Skin epidermis (tissue), 12 donors: ENCODE data around the gene C17orf114.

Experiments used
- H3K27ac ChIP-seq, 21 experiments: fragments of 200-600 bp; sonication (generic) in 11 of 21; one replicate each; pipeline ENCODE4 v1.5.0; 2020; ENCODE audit warnings: mild to moderate bottlenecking in 3 of 21, inconsistent platforms in 2 of 21, moderate library complexity in 2 of 21
- H3K4me3 ChIP-seq, 7 experiments: fragments of 200-600 bp; sonication (generic) in 2 of 7; one replicate each; pipeline ENCODE4 v1.5.0; 2020; ENCODE audit warnings: inconsistent platforms in 2 of 7, mild to moderate bottlenecking in 2 of 7, moderate library complexity in 1 of 7

C17orf114 gene

DNA sequence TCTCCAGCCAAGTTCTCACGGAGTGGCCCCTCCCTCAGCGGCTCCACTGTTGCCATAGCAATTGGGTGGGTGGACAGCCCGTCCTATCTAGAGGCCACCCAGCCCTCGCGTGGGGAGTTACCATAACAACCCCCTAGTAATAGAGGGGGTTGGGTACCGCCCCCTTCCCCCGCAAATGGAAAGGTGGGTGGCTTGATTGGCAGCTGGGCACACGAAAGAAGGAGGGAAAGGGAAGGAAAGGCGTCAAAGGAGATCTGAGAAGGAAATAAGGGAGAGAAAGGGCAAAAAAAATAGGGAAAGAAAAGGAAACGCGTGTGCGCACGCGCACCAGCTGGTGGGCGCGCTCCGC lies 30.7 kb upstream of the C17orf114 start:
- Histone ChIP-seq H3K4me3 (peak overlapping the region; percentile 77 to 98 (median 91)), H3K27ac (peak overlapping the region in 20 of 21 experiments; percentile 84 to 99 (median 94))

DNA sequence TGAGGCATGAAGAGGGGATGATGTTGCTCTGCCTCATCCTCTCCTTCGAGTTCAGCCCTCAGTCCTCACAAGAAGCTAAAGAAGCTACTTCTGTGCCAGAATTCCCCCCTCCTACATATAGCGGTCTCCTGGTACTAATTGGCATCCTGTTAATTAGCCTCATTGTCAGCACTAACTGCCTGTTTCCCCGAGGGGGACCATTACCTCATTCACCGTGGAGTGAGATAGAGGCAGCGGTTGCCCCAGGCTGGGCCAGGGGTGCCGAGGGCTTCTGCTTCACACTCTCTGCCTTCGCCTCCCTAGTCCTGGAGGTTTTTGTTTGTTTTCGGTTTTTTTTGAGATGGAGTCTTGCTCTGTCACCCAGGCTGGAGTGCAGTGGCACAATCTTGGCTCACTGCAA lies 25.3 kb upstream of the C17orf114 start:
- H3K4me3 ChIP-seq: no peak overlapping the region
- H3K27ac ChIP-seq: no peak overlapping the region

- Histone ChIP-seq H3K4me3 (no peak overlapping the region), H3K27ac (no peak overlapping the region)
These were observed 21.4 kb upstream of the C17orf114 start for GRCh38 chr17:4823373-4824089.

DNA sequence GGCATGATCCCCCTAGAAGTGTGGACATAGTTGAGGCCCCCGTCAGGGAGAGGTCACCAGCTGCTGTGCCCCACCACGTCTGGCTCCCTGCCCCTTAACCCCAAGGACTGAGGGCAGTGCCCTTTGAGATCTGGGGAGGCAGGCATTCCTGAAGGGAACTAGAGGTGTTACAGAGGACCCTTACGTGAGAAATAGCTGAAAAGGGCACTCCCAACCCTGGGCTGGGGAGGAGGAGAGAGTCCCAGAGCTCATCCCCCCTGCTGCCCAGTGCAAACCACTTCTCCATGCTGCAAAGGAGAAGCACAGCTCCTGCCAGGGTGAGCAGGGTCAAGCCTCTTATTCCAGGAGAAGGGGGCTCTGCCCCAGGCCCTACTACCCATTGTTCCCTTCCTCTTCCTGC lies 20.7 kb upstream of the C17orf114 start:
- no peak overlapping the region for H3K4me3 ChIP-seq
- no peak overlapping the region for H3K27ac ChIP-seq

- Histone ChIP-seq H3K27ac (no peak overlapping the region), H3K4me3 (no peak overlapping the region)
These were observed 16.1 kb upstream of the C17orf114 start for GRCh38 chr17:4818276-4818675.

GRCh38 chr17:4816826-4817225 lies 14.7 kb upstream of the C17orf114 start:
- Histone ChIP-seq H3K4me3 (no peak overlapping the region), H3K27ac (no peak overlapping the region)

DNA sequence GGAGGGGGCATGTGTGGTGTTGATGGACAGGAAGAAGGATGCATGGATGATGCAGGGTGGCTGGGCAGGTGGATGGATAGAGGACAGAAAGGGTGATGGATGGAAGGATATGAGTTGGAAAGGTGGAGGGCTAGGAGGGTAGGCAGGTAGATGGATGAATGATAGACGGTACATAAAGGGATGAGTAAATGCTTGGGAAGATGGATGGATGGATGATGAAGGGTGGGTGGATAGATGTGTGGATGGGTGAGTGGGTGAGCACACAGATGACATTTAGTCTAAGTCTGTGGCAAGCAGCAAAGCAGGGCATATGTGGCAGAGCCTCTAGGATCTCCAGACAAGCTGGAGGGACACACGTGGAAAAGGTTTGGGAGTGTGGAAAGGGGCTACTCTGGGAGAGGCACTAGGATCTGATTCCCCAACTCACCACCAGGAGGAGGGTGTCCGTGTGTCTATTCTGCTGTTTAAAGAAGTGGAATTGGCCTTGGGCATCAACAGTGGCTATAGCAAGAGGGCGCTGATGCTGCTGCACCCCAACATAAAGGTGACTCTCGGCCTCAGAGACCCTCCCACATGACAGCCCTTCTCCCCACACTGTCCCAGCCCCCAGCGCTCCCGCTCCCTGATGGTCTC lies 13.0 kb upstream of the C17orf114 start:
- Histone ChIP-seq H3K27ac (no peak overlapping the region), H3K4me3 (no peak overlapping the region)

- H3K4me3 ChIP-seq: no peak overlapping the region
- H3K27ac ChIP-seq: no peak overlapping the region
These were observed 10.6 kb upstream of the C17orf114 start for GRCh38 chr17:4812690-4813089.

GRCh38 chr17:4811471-4811870 lies 9.3 kb upstream of the C17orf114 start:
- Histone ChIP-seq H3K4me3 (no peak overlapping the region), H3K27ac (no peak overlapping the region)

- Histone ChIP-seq H3K27ac (no peak overlapping the region), H3K4me3 (no peak overlapping the region)
These were observed 8.7 kb upstream of the C17orf114 start for GRCh38 chr17:4810696-4811290.

GRCh38 chr17:4808378-4808767 lies 6.2 kb upstream of the C17orf114 start:
- Histone ChIP-seq H3K4me3 (peak overlapping the region in 4 of 7 experiments; percentile 73 to 89 (median 77)), H3K27ac (peak overlapping the region in 4 of 21 experiments; percentile 25 to 88 (median 86))

- peak overlapping the region; percentile 8 to 98 (median 90) for H3K27ac ChIP-seq
- H3K4me3 ChIP-seq: peak overlapping the region; percentile 67 to 89 (median 74)
These were observed 5.7 kb upstream of the C17orf114 start for GRCh38 chr17:4807605-4808377.

DNA sequence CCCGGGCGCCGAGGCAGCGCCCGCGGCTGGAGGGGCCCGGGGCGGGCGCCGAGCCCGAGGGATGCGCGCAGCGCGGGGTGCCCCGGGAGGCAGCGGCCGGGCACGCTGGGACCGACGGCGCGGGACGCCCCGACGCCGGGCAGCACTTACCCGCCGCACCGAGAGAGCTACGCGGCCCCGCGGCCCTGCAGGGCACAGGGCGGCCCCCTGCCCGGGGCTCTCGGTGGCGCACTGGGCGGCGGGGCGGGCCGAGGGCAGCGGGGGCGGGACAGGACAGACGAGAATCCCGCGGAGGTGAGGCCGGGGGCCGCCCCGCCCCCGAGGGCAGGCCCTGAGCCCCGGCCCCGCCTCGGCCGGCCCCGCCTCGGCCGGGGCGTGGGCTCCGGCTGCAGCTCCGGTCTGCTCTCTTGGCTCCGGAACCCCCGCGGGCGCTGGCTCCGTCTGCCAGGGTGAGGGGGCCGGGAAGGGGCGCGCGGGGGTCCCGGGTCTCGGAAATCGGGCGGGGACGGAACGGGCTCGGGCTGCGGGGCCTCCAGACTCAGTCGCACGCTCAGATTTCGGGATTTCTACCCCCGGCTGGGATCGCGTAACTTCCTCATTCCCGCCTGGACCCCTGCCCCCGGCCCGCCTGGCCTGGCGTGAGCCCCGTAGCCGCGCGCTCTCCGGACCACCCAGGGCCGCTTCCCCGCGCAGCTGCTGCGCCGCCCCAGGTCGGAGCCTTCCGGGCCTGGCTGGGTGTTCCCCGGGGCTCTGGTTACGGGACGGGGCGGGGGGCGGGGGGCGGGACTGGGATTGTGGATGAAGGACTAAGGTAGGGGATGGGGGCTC lies 4.9 kb upstream of the C17orf114 start, which contains the start of gene PLD2:
Gene PLD2 (plus strand): TSS at position 376 of the 828 bp plus-strand sequence. CDS start 621 bp downstream, outside the sequence.
- H3K4me3 ChIP-seq: peak within 1 kb of the TSS; percentile 67 to 89 (median 74)
- peak within 1 kb of the TSS; percentile 8 to 98 (median 90) for H3K27ac ChIP-seq

GRCh38 chr17:4806456-4806776 lies 4.3 kb upstream of the C17orf114 start:
- peak overlapping the region in 13 of 21 experiments; percentile 30 to 95 (median 88) for H3K27ac ChIP-seq

GRCh38 chr17:4800462-4801196 lies 1.5 kb downstream of the C17orf114 start:
- H3K27ac ChIP-seq: no peak overlapping the region
- no peak overlapping the region for H3K4me3 ChIP-seq

More at GRCh38 chr17:4806456-4806776, 4.3 kb upstream of the C17orf114 start:
- H3K4me3 ChIP-seq: peak overlapping the region; percentile 67 to 89 (median 74)

GRCh38 chr17:4796552-4796920 lies 5.6 kb downstream of the C17orf114 start:
- H3K27ac ChIP-seq: peak overlapping the region in 20 of 21 experiments; percentile 76 to 93 (median 88)

GRCh38 chr17:4795168-4795567 lies 7.0 kb downstream of the C17orf114 start:
- H3K4me3 ChIP-seq: peak overlapping the region in 1 of 7 experiments; percentile 83
- peak overlapping the region in 10 of 21 experiments; percentile 58 to 90 (median 84) for H3K27ac ChIP-seq

More at GRCh38 chr17:4796552-4796920, 5.6 kb downstream of the C17orf114 start:
- peak overlapping the region; percentile 62 to 96 (median 83) for H3K4me3 ChIP-seq

GRCh38 chr17:4790705-4791088 lies 11.4 kb downstream of the C17orf114 start:
- Histone ChIP-seq H3K4me3 (peak overlapping the region; percentile 46 to 79 (median 58)), H3K27ac (peak overlapping the region in 20 of 21 experiments; percentile 51 to 98 (median 95))
